HEK293 (cell line): ENCODE results near the gene SLIT1.

Source experiments
- CTCF ChIA-PET: fragments of 350-600 bp; formaldehyde crosslinking; extraction: SDS; loops from one replicate; lab custom pipeline; 2021; ENCODE audit warnings: antibody characterized with exemption; lab: Yijun Ruan, JAX
- POLR2A ChIA-PET: fragments of 300-600 bp; formaldehyde crosslinking; extraction: SDS; loops from one replicate; lab custom pipeline; 2020; ENCODE audit warnings: antibody characterized with exemption, inconsistent platforms; lab: Yijun Ruan, JAX
- H3K27ac ChIP-seq: fragments of 200-500 bp; sonication (Bioruptor generic); 2 replicates; pipeline ENCODE4 v1.5.1; 2014; ENCODE audit warnings: low read depth, low read length, control low read depth, inconsistent platforms; ENCODE audit errors: extremely low read depth
- H3K36me3 ChIP-seq, 2 experiments: fragments of 200-500 bp in 1 of 2; sonication (Bioruptor generic) in 1 of 2; 1 replicate in 1 of 2; 2 replicates in 1 of 2; pipeline ENCODE4 v1.5.1; 2014 to 2017; ENCODE audit warnings: inconsistent platforms in 2 of 2, low read length in 2 of 2; ENCODE audit not compliant: control insufficient read depth in 2 of 2, insufficient read depth in 1 of 2
- H3K4me1 ChIP-seq: fragments of 200-500 bp; sonication (Bioruptor generic); 2 replicates; pipeline ENCODE4 v1.5.1; 2014; ENCODE audit warnings: mild to moderate bottlenecking, low read length, inconsistent platforms; ENCODE audit not compliant: control insufficient read depth, insufficient read depth
- H3K4me3 ChIP-seq: 2 replicates; pipeline ENCODE4 v1.5.1; 2011; ENCODE audit warnings: low read depth, mild to moderate bottlenecking, control low read depth, low read length, moderate library complexity
- H3K9me3 ChIP-seq: fragments of 200-500 bp; sonication (Bioruptor generic); 2 replicates; pipeline ENCODE4 v1.5.1; 2014; ENCODE audit warnings: low read depth, low read length, inconsistent platforms; ENCODE audit not compliant: control insufficient read depth, insufficient read depth
- GLI2 ChIP-seq: fragments of 450-650 bp; formaldehyde crosslinking; IDR thresholded peaks from 2 replicates; pipeline ENCODE4; 2017; ENCODE audit warnings: missing biosample characterization, missing genetic modification characterization, low read depth, borderline replicate concordance
- GLI4 ChIP-seq: fragments of 450-650 bp; formaldehyde crosslinking; IDR thresholded peaks from 2 replicates; pipeline ENCODE4 v1.5.1; 2016; ENCODE audit warnings: missing biosample characterization, missing genetic modification characterization
- HOXD13 ChIP-seq: sonication (generic); formaldehyde crosslinking; IDR thresholded peaks from 2 replicates; pipeline ENCODE4 v1.8.0; 2022; ENCODE audit warnings: missing genetic modification reagents, borderline replicate concordance
- MYNN ChIP-seq: fragments of 450-650 bp; formaldehyde crosslinking; IDR thresholded peaks from 2 replicates; pipeline ENCODE4 v1.5.1; 2016; ENCODE audit warnings: missing biosample characterization, missing genetic modification characterization, borderline replicate concordance
- SCRT2 ChIP-seq: fragments of 450-650 bp; formaldehyde crosslinking; IDR thresholded peaks from 2 replicates; pipeline ENCODE4 v1.5.1; 2016; ENCODE audit warnings: missing biosample characterization, missing genetic modification characterization
- ZBTB1 ChIP-seq: fragments of 450-650 bp; formaldehyde crosslinking; IDR thresholded peaks from 2 replicates; pipeline ENCODE4 v1.5.1; 2016; ENCODE audit warnings: missing biosample characterization, missing genetic modification characterization
- ZBTB21 ChIP-seq: fragments of 450-650 bp; formaldehyde crosslinking; IDR thresholded peaks from 2 replicates; pipeline ENCODE4 v1.5.1; 2017; ENCODE audit warnings: missing biosample characterization, missing genetic modification characterization
- ZNF169 ChIP-seq: fragments of 450-650 bp; formaldehyde crosslinking; IDR thresholded peaks from 2 replicates; pipeline ENCODE4 v1.5.1; 2016; ENCODE audit warnings: missing biosample characterization, missing genetic modification characterization
- ZNF2 ChIP-seq: fragments of 450-650 bp; formaldehyde crosslinking; IDR thresholded peaks from 2 replicates; pipeline ENCODE4 v1.5.1; 2016; ENCODE audit warnings: missing biosample characterization, missing genetic modification characterization
- ZNF223 ChIP-seq: fragments of 450-650 bp; formaldehyde crosslinking; IDR thresholded peaks from 2 replicates; pipeline ENCODE4 v1.5.1; 2016; ENCODE audit warnings: missing biosample characterization, missing genetic modification characterization
- ZNF529 ChIP-seq: fragments of 450-650 bp; formaldehyde crosslinking; IDR thresholded peaks from 2 replicates; pipeline ENCODE4 v1.5.1; 2017; ENCODE audit warnings: missing genetic modification characterization, missing biosample characterization; ENCODE audit not compliant: insufficient replicate concordance
- ZNF624 ChIP-seq: fragments of 450-650 bp; formaldehyde crosslinking; IDR thresholded peaks from 2 replicates; pipeline ENCODE4 v1.5.1; 2017; ENCODE audit warnings: missing biosample characterization, missing genetic modification characterization
- ZNF830 ChIP-seq: fragments of 450-650 bp; IDR thresholded peaks from 2 replicates; pipeline ENCODE4 v1.5.0; 2018; ENCODE audit warnings: missing biosample characterization, missing genetic modification characterization, low read depth, mild to moderate bottlenecking, moderate library complexity
- ZSCAN18 ChIP-seq: fragments of 450-650 bp; formaldehyde crosslinking; IDR thresholded peaks from 2 replicates; pipeline ENCODE4 v1.5.1; 2016; ENCODE audit warnings: missing biosample characterization, missing genetic modification characterization
- TF ChIP-seq, protein P1 (sequence below): fragments of 450-650 bp; formaldehyde crosslinking; IDR thresholded peaks from 2 replicates; pipeline ENCODE4 v1.5.1; 2016; ENCODE audit warnings: missing biosample characterization, missing genetic modification characterization
- TF ChIP-seq, protein P2 (sequence below): fragments of 450-650 bp; formaldehyde crosslinking; IDR thresholded peaks from 2 replicates; pipeline ENCODE4 v1.5.1; 2016; ENCODE audit warnings: missing biosample characterization, missing genetic modification characterization
- TF ChIP-seq, protein P3 (sequence below): fragments of 450-650 bp; formaldehyde crosslinking; IDR thresholded peaks from 2 replicates; pipeline ENCODE4 v1.5.1; 2016; ENCODE audit warnings: missing biosample characterization, missing genetic modification characterization
- TF ChIP-seq, protein P4 (sequence below): fragments of 450-650 bp; formaldehyde crosslinking; IDR thresholded peaks from 2 replicates; pipeline ENCODE4 v1.5.1; 2016; ENCODE audit warnings: missing biosample characterization, missing genetic modification characterization
- TF ChIP-seq, protein P5 (sequence below): fragments of 450-650 bp; formaldehyde crosslinking; IDR thresholded peaks from 2 replicates; pipeline ENCODE4 v1.5.1; 2016; ENCODE audit warnings: missing biosample characterization, missing genetic modification characterization

SLIT1 gene

DNA sequence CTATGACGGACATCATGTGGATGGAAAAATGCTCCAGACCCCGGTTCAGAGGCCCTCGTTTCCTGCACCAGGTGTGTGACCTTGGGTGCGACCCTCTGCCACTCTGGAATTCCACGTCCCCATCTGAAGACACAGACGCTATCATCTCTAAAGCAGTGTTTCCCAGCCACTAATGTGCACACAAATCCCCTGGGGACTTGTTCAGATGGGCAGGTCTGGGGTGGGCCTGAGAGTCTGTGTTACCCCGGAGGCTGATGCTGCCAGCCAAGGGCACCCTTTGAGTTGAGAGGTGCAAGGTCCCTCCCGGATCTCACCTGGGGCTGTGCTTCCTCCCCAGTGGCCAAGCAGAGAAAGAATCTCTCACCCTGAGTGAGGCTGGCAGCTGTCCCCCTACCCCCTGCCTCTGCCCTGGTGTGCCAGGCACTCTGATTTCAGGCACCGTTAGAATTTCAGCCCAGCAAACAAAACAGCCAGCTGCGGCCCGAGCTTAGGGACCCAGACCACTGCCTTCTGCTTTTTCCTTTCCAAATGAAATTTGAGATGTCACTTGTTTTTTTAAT, 90.0 kb downstream of the SLIT1 start (continued):
- TF ChIP-seq, protein P1, sequence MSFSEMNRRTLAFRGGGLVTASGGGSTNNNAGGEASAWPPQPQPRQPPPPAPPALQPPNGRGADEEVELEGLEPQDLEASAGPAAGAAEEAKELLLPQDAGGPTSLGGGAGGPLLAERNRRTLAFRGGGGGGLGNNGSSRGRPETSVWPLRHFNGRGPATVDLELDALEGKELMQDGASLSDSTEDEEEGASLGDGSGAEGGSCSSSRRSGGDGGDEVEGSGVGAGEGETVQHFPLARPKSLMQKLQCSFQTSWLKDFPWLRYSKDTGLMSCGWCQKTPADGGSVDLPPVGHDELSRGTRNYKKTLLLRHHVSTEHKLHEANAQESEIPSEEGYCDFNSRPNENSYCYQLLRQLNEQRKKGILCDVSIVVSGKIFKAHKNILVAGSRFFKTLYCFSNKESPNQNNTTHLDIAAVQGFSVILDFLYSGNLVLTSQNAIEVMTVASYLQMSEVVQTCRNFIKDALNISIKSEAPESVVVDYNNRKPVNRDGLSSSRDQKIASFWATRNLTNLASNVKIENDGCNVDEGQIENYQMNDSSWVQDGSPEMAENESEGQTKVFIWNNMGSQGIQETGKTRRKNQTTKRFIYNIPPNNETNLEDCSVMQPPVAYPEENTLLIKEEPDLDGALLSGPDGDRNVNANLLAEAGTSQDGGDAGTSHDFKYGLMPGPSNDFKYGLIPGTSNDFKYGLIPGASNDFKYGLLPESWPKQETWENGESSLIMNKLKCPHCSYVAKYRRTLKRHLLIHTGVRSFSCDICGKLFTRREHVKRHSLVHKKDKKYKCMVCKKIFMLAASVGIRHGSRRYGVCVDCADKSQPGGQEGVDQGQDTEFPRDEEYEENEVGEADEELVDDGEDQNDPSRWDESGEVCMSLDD (tag by site-specific recombination) = no peak
- TF ChIP-seq ZNF529 = no peak
- TF ChIP-seq, protein P2, sequence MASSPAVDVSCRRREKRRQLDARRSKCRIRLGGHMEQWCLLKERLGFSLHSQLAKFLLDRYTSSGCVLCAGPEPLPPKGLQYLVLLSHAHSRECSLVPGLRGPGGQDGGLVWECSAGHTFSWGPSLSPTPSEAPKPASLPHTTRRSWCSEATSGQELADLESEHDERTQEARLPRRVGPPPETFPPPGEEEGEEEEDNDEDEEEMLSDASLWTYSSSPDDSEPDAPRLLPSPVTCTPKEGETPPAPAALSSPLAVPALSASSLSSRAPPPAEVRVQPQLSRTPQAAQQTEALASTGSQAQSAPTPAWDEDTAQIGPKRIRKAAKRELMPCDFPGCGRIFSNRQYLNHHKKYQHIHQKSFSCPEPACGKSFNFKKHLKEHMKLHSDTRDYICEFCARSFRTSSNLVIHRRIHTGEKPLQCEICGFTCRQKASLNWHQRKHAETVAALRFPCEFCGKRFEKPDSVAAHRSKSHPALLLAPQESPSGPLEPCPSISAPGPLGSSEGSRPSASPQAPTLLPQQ (tag by site-specific recombination) = no peak
- TF ChIP-seq, all 188 proteins: peak for 2

DNA sequence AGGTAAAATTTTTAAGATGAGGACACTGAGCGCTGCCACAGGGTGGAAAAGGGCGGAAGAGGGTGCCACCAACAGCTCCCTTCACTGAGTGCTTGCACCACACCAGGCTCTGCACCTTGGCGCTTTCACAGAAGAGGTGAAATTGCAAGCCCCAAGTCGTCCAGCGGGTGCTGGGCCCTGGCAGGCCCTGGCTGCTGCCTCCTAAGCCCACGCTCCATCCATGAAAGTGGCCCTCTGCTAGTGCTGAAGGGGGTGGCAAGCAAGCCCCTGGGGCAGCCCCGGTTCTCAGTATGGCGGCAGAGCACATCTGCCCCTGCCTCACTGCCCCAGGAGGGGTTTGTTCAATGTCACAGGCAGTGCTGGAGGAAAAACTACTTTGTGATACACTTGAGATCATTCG, 95.1 kb downstream of the SLIT1 start:
- H3K9me3 ChIP-seq = no peaks in the 10 kb centered on the region
- ChIA-PET POLR2A (no interaction called here), CTCF (interaction anchor here (1.4 to 1.7 kb wide), 3 partner anchors 9 to 120 kb away, joined by 6 to 7 read pairs (median 7); no protein-coding TSS in a partner anchor)
- TF ChIP-seq, protein P3, sequence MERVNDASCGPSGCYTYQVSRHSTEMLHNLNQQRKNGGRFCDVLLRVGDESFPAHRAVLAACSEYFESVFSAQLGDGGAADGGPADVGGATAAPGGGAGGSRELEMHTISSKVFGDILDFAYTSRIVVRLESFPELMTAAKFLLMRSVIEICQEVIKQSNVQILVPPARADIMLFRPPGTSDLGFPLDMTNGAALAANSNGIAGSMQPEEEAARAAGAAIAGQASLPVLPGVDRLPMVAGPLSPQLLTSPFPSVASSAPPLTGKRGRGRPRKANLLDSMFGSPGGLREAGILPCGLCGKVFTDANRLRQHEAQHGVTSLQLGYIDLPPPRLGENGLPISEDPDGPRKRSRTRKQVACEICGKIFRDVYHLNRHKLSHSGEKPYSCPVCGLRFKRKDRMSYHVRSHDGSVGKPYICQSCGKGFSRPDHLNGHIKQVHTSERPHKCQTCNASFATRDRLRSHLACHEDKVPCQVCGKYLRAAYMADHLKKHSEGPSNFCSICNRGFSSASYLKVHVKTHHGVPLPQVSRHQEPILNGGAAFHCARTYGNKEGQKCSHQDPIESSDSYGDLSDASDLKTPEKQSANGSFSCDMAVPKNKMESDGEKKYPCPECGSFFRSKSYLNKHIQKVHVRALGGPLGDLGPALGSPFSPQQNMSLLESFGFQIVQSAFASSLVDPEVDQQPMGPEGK (tag by site-specific recombination) = no peak
- TF ChIP-seq GLI4 (tag by site-specific recombination) = no peak
- no peak for TF ChIP-seq ZBTB21 (tag by site-specific recombination)
- TF ChIP-seq ZNF830 = no peak
- no peak for TF ChIP-seq ZNF223 (tag by site-specific recombination)
- TF ChIP-seq GLI2 = no peak
- TF ChIP-seq ZNF624 (tag by site-specific recombination) = no peak
- TF ChIP-seq ZNF169 (tag by site-specific recombination) = no peak
- TF ChIP-seq ZSCAN18 (tag by site-specific recombination) = no peak
- no peaks in the 10 kb centered on the region for H3K36me3 ChIP-seq
- H3K4me1 ChIP-seq = no peaks in the 10 kb centered on the region
- no peak overlapping the region for H3K4me3 ChIP-seq
- no peak overlapping the region for H3K27ac ChIP-seq

DNA sequence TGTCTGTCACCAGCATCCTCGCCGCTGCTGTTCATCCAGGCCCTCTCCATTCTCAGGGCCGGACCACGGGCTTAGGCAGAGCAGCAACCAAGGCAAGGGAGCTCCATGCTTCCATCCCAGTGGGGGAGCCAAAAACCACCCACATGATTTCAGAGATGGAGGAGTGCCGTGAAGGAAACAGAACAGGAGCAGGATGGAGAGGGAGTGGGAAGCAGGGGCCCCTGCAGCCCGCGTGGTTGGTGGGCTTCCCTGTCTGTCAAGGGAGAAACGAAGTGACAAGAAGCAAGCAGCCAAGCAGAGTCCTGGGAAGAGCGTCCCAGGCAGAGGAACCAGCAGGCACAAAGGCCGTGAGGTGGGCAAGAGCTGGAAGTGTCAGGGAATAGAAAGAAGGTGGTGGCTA, 95.7 kb downstream of the SLIT1 start:
- ChIA-PET POLR2A (no interaction called here), CTCF (interaction anchor here (0.6 to 1.4 kb wide), 4 partner anchors 8 to 491 kb away, joined by 3 to 7 read pairs (median 4); no protein-coding TSS in a partner anchor)
- H3K4me1 ChIP-seq = no peaks in the 10 kb centered on the region
- no peak overlapping the region for H3K27ac ChIP-seq
- no peak overlapping the region for H3K4me3 ChIP-seq
- H3K36me3 ChIP-seq = no peaks in the 10 kb centered on the region
- H3K9me3 ChIP-seq = no peaks in the 10 kb centered on the region
- no peak for TF ChIP-seq HOXD13 (CRISPR knock-in tag)
- TF ChIP-seq SCRT2 = no peak
- TF ChIP-seq, protein P4, sequence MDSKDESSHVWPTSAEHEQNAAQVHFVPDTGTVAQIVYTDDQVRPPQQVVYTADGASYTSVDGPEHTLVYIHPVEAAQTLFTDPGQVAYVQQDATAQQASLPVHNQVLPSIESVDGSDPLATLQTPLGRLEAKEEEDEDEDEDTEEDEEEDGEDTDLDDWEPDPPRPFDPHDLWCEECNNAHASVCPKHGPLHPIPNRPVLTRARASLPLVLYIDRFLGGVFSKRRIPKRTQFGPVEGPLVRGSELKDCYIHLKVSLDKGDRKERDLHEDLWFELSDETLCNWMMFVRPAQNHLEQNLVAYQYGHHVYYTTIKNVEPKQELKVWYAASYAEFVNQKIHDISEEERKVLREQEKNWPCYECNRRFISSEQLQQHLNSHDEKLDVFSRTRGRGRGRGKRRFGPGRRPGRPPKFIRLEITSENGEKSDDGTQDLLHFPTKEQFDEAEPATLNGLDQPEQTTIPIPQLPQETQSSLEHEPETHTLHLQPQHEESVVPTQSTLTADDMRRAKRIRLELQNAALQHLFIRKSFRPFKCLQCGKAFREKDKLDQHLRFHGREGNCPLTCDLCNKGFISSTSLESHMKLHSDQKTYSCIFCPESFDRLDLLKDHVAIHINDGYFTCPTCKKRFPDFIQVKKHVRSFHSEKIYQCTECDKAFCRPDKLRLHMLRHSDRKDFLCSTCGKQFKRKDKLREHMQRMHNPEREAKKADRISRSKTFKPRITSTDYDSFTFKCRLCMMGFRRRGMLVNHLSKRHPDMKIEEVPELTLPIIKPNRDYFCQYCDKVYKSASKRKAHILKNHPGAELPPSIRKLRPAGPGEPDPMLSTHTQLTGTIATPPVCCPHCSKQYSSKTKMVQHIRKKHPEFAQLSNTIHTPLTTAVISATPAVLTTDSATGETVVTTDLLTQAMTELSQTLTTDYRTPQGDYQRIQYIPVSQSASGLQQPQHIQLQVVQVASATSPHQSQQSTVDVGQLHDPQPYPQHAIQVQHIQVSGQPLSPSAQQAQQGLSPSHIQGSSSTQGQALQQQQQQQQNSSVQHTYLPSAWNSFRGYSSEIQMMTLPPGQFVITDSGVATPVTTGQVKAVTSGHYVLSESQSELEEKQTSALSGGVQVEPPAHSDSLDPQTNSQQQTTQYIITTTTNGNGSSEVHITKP (tag by site-specific recombination) = no peak
- TF ChIP-seq ZNF2 = no peak
- TF ChIP-seq, protein P5, sequence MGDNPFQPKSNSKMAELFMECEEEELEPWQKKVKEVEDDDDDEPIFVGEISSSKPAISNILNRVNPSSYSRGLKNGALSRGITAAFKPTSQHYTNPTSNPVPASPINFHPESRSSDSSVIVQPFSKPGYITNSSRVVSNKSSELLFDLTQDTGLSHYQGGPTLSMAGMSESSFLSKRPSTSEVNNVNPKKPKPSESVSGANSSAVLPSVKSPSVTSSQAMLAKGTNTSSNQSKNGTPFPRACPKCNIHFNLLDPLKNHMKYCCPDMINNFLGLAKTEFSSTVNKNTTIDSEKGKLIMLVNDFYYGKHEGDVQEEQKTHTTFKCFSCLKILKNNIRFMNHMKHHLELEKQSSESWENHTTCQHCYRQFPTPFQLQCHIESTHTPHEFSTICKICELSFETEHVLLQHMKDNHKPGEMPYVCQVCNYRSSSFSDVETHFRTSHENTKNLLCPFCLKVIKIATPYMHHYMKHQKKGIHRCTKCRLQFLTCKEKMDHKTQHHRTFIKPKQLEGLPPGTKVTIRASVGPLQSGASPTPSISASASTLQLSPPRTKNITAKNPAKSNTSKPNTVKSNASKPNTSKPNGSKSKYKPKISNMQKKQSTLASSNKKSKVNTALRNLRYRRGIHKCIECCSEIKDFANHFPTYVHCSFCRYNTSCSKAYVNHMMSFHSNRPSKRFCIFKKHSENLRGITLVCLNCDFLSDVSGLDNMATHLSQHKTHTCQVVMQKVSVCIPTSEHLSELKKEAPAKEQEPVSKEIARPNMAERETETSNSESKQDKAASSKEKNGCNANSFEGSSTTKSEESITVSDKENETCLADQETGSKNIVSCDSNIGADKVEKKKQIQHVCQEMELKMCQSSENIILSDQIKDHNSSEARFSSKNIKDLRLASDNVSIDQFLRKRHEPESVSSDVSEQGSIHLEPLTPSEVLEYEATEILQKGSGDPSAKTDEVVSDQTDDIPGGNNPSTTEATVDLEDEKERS (tag by site-specific recombination) = no peak
- no peak for TF ChIP-seq ZBTB1 (tag by site-specific recombination)
- no peak for TF ChIP-seq MYNN (tag by site-specific recombination)
